Left lung (tissue), 10 donors: ENCODE results near the gene SLC25A21. TPM values are rescaled to one million over a fixed set of nuclear protein-coding genes. Genes with fewer than 3 reads are reported as not detected.

Experiments
- ATAC-seq: fragments of 200-7000 bp; cut with Tn5 transposase; one replicate; pipeline ENCODE4 v1.9.1; 2020; ENCODE audit warnings: moderate library complexity
- DNase-seq, 4 donors: peaks; one replicate each; pipeline ENCODE4 v3.0.0-alpha.2; 2013 to 2020
- H3K27ac ChIP-seq, 2 donors: fragments of 200-600 bp; sonication (generic) in 1 of 2; one replicate each; pipeline versions ENCODE4 v1.5.0 to v1.8.0; 2020 to 2021
- H3K27me3 ChIP-seq, 2 donors: fragments of 200-600 bp; sonication (generic) in 1 of 2; one replicate each; pipeline versions ENCODE4 v1.5.0 to v1.8.0; 2020 to 2021
- H3K36me3 ChIP-seq, 2 donors: fragments of 200-600 bp; sonication (generic) in 1 of 2; one replicate each; pipeline versions ENCODE4 v1.5.0 to v1.8.0; 2020 to 2021
- H3K4me1 ChIP-seq, 2 donors: fragments of 200-600 bp; one replicate each; pipeline ENCODE4 v1.8.0; 2021
- H3K4me3 ChIP-seq, 2 donors: fragments of 200-600 bp; sonication (generic) in 1 of 2; one replicate each; pipeline versions ENCODE4 v1.5.0 to v1.8.0; 2020 to 2021; ENCODE audit warnings: mild to moderate bottlenecking in 1 of 2
- H3K9me3 ChIP-seq, 2 donors: fragments of 200-600 bp; sonication (generic) in 1 of 2; one replicate each; pipeline versions ENCODE4 v1.5.0 to v1.8.0; 2020 to 2021
- intact Hi-C, 2 donors: fragments of 100-400 bp; cut with DNase I; formaldehyde crosslinking; loops; one replicate each; pipeline versions ENCODE4 v1.11.2 to v1.14.2; 2022
- polyA plus RNA-seq, 6 donors: library from polyadenylated mRNA; unstranded; fragments of 120-200 nt; gene quantifications; one replicate each; pipeline ENCODE4 v1.2.1, GENCODE V29; 2013; ENCODE audit not compliant: insufficient read length in 6 of 6
- total RNA-seq, 2 donors: library from RNA; stranded (reverse); fragmentation: NEBNext Ultra II Directional; extraction: Animal tissue kit (Norgen Biotek cat#: 25700); gene quantifications; one replicate each; pipeline ENCODE4 v1.2.1, GENCODE V29; 2021
- TF ChIP-seq, protein P1 (sequence below), 2 donors: fragments of 200-600 bp; sonication (generic) in 1 of 2; IDR thresholded peaks; one replicate each; pipeline versions ENCODE4 v1.5.0 to v1.8.0; 2021; ENCODE audit warnings: antibody characterized with exemption in 2 of 2
- donor health status: DM: no; HTN: yes; CAD: no.
- donor health status: DM: no; HTN: no; CAD: no.

Gene SLC25A21
- total and polyA plus RNA-seq, 8 donors, result 0.47 to 3.7 (median 2.7) TPM

DNA sequence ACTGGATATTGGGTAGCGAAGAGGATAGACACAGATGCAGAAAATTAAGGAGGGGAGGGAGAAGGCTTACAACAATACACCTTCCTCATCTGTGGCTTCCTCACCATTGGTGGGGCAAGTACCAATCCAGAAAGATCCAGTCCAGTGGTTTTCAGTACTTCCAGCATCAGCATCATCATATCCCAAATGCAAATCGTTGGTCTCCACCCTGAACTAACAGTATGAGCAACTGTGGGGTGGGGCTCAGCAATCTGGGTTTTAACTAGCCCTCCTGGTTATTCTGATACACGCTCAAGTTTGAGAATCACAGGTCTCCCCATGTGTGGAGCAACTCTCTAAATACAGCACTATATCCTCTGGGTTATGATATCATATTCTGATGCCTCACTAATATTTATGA lies 317.0 kb downstream of the SLC25A21 start:
- Histone ChIP-seq H3K36me3 (no peaks in the 10 kb centered on the region), H3K27ac (no peak overlapping the region), H3K27me3 (peaks cover 0 to 13% of the 10 kb centered on the region in 2 donors), H3K9me3 (no peaks in the 10 kb centered on the region), H3K4me3 (no peak overlapping the region), H3K4me1 (no peaks in the 10 kb centered on the region)
- DNase-seq, result no peak
- intact Hi-C loops, result no loop called here
- TF ChIP-seq, protein P1, sequence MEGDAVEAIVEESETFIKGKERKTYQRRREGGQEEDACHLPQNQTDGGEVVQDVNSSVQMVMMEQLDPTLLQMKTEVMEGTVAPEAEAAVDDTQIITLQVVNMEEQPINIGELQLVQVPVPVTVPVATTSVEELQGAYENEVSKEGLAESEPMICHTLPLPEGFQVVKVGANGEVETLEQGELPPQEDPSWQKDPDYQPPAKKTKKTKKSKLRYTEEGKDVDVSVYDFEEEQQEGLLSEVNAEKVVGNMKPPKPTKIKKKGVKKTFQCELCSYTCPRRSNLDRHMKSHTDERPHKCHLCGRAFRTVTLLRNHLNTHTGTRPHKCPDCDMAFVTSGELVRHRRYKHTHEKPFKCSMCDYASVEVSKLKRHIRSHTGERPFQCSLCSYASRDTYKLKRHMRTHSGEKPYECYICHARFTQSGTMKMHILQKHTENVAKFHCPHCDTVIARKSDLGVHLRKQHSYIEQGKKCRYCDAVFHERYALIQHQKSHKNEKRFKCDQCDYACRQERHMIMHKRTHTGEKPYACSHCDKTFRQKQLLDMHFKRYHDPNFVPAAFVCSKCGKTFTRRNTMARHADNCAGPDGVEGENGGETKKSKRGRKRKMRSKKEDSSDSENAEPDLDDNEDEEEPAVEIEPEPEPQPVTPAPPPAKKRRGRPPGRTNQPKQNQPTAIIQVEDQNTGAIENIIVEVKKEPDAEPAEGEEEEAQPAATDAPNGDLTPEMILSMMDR (IDR thresholded peaks at IDR 0.05), result no peak
- no peak for ATAC-seq

DNA sequence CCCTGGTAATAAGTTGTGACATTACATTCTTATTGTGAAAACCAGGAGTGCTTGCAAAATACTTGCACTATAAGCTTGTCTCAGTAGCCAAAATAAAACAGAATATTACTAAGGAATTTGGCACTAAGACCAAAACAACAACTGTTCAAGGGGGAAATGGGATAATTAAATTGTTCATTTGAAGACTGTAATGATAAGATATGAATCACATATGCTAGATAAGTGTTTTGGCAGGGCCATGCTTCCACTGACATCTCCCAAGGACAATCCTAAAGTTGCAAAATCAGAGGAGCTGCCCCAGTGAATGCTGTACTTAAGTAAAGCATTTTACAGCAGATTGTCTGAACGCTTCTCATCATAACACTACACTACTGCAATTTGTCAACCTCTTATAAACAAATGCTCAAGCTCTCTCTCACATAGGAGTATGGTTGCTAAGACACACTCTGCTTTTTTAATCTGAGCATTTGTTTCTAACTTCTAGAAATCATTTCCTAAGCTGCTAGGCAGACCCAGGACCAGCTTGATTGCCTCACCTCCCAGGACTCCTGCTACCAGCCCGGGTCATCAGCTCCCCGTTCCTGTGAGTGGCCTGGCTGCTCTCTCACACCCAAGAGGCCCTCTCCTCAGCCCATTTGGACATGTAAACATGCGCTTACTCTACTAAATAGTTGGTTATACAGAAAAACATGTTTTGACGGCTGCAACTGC lies 319.3 kb downstream of the SLC25A21 start:
- Histone ChIP-seq H3K4me3 (no peak overlapping the region), H3K4me1 (no peaks in the 10 kb centered on the region), H3K27ac (no peak overlapping the region), H3K27me3 (peaks cover 0 to 13% of the 10 kb centered on the region in 2 donors), H3K36me3 (no peaks in the 10 kb centered on the region), H3K9me3 (no peaks in the 10 kb centered on the region)
- ATAC-seq (peak; percentile 62), DNase-seq (peak in 2 of 4 donors; percentile 83 to 90)
- intact Hi-C loops, result no loop called here
- TF ChIP-seq, protein P1 (IDR thresholded peaks at IDR 0.05), result no peak

DNA sequence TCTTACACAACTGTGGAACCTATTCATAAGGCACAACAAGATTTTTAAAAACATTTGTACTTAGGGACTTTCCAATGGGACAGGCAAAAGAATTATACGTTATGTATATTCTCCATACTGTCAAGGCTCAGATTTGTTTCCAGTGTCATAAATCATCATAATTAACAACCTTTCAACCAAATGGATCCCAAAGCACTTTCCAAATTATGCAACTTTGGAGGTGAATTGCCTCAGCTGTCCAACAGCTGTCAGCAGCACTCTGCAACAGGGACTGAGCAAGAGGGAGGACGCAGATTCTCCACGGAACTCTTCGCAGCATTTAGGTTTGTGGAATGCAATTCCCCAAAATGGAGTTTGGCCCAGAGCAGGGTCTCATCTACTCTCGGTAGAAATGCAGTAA lies 324.2 kb downstream of the SLC25A21 start:
- Histone ChIP-seq H3K27ac (no peak overlapping the region), H3K36me3 (no peaks in the 10 kb centered on the region), H3K4me3 (no peak overlapping the region), H3K27me3 (peaks cover 0 to 4% of the 10 kb centered on the region in 2 donors), H3K4me1 (no peaks in the 10 kb centered on the region), H3K9me3 (no peaks in the 10 kb centered on the region)
- intact Hi-C loops, result no loop called here
- ATAC-seq (no peak), DNase-seq (no peak)
- TF ChIP-seq, protein P1 (IDR thresholded peaks at IDR 0.05), result no peak

DNA sequence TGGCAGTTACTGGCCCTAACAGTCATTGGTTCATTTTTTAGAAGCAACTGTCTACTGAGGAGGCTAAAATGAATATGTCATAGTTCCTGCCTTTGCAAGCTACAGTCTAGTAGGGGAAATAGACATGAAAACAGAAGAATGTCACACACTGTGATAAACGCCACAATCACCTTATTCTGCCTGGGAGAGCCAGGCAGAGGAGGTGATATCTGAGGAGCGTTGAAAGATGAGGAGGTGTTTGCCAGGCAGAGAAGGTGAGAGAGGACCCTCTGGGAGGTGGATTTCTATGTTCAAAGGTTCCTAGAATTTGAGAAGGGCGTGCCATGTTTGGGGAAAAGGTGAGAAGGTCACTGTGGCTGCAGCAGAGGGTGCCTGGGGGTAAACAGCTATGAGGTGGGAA lies 325.0 kb downstream of the SLC25A21 start:
- intact Hi-C loops, result no loop called here
- H3K27ac ChIP-seq, result no peak overlapping the region
- TF ChIP-seq, protein P1 (IDR thresholded peaks at IDR 0.05), result no peak

DNA sequence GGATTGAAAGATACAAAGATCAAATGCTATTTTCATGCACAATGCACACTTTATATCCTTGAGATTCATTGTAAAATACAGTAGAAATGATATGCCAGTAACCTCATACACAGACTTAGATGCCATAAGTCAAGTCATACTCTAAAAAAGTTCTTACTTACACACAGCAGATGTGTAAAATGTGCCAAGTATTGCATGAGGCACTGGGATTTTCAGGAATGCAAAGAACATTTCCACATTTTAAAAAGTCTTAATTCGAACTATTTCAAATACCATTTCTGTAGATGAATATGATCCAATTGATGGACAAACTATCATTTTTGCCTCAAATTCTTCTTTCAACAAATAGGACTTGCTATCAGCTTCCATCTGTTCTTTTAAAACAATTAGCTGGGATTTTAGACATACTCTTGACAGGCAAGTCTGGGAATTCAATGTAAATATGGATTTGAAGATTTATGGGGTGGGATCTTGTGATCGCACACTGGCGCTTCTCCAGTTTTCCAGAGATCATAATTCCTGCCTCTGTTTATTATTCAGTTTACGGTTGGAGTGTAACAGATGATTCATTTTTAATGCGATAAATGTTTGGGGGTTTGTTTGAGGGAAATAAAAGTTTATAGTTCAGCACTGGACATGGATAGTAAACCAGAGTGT lies 326.9 kb downstream of the SLC25A21 start:
- H3K27me3 ChIP-seq, result peaks cover 0 to 4% of the 10 kb centered on the region in 2 donors
- no peak for DNase-seq
- H3K36me3 ChIP-seq, result no peaks in the 10 kb centered on the region
- no peak overlapping the region for H3K27ac ChIP-seq
- no peak overlapping the region for H3K4me3 ChIP-seq
- H3K9me3 ChIP-seq, result no peaks in the 10 kb centered on the region
- intact Hi-C loops, result no loop called here
- no peaks in the 10 kb centered on the region for H3K4me1 ChIP-seq
- no peak for ATAC-seq
- TF ChIP-seq, protein P1 (IDR thresholded peaks at IDR 0.05), result no peak

More for the DNA sequence above, 325.0 kb downstream of the SLC25A21 start:
- Histone ChIP-seq H3K4me1 (no peaks in the 10 kb centered on the region), H3K27me3 (peaks cover 0 to 4% of the 10 kb centered on the region in 2 donors), H3K9me3 (no peaks in the 10 kb centered on the region), H3K4me3 (no peak overlapping the region), H3K36me3 (no peaks in the 10 kb centered on the region)
- ATAC-seq, result no peak
- no peak for DNase-seq
